ENCODE measurements around the gene MED13L. TPM values are rescaled to one million over a fixed set of nuclear protein-coding genes. Genes with fewer than 3 reads are reported as not detected.

MED13L gene
- total RNA-seq, 1 donor from 2014 or later: 147 TPM

DNA sequence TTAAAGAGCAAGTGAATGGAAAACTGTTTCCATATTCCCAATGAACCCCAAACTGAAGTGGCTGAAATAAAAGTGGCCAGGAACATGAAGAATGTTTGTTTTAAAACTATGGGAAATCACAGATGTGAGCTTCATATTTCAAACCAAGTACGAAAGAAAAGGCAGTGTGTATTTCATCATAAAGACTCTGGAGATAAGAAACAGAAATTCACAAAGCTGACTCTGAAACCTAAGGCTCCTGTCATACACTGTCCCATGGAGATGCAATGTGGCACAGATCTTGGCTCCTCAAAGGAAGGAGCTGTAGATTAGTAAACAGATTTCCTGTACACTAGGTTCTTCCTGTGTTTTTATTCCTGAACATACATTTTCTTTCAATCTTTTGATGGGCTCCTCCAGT lies 304.4 kb downstream of the MED13L start:
- TF ChIP-seq, protein P1, sequence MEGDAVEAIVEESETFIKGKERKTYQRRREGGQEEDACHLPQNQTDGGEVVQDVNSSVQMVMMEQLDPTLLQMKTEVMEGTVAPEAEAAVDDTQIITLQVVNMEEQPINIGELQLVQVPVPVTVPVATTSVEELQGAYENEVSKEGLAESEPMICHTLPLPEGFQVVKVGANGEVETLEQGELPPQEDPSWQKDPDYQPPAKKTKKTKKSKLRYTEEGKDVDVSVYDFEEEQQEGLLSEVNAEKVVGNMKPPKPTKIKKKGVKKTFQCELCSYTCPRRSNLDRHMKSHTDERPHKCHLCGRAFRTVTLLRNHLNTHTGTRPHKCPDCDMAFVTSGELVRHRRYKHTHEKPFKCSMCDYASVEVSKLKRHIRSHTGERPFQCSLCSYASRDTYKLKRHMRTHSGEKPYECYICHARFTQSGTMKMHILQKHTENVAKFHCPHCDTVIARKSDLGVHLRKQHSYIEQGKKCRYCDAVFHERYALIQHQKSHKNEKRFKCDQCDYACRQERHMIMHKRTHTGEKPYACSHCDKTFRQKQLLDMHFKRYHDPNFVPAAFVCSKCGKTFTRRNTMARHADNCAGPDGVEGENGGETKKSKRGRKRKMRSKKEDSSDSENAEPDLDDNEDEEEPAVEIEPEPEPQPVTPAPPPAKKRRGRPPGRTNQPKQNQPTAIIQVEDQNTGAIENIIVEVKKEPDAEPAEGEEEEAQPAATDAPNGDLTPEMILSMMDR (IDR thresholded peaks at IDR 0.05): no peak
- Histone ChIP-seq H3K27ac (no peak overlapping the region), H3K4me1 (no peaks in the 10 kb centered on the region), H3K36me3 (peaks cover 80% of the 10 kb centered on the region), H3K9me3 (no peaks in the 10 kb centered on the region), H3K4me3 (no peak overlapping the region), H3K27me3 (no peaks in the 10 kb centered on the region)
- DNase-seq (no peak), ATAC-seq (no peak)
- intact Hi-C loops (cut with DNase I): no loop called here

- Histone ChIP-seq H3K27me3 (no peaks in the 10 kb centered on the region), H3K4me3 (no peak overlapping the region), H3K36me3 (peaks cover 79% of the 10 kb centered on the region), H3K4me1 (no peaks in the 10 kb centered on the region), H3K27ac (no peak overlapping the region), H3K9me3 (no peaks in the 10 kb centered on the region)
- ATAC-seq: no peak
- TF ChIP-seq, protein P1 (IDR thresholded peaks at IDR 0.05): no peak
- intact Hi-C loops (cut with DNase I): no loop called here
- DNase-seq: no peak
These were observed 305.3 kb downstream of the MED13L start for GRCh38 chr12:115972241-115972640.

GRCh38 chr12:115968211-115968610 lies 309.3 kb downstream of the MED13L start:
- no peaks in the 10 kb centered on the region for H3K9me3 ChIP-seq
- ATAC-seq (no peak), DNase-seq (no peak)
- H3K27me3 ChIP-seq: no peaks in the 10 kb centered on the region
- no peak overlapping the region for H3K4me3 ChIP-seq
- intact Hi-C loops (cut with DNase I): no loop called here
- no peaks in the 10 kb centered on the region for H3K4me1 ChIP-seq
- TF ChIP-seq, protein P1 (IDR thresholded peaks at IDR 0.05): no peak
- H3K27ac ChIP-seq: no peak overlapping the region
- H3K36me3 ChIP-seq: peaks cover 99% of the 10 kb centered on the region

- Histone ChIP-seq H3K4me1 (no peaks in the 10 kb centered on the region), H3K4me3 (no peak overlapping the region), H3K27ac (no peak overlapping the region), H3K9me3 (no peaks in the 10 kb centered on the region), H3K27me3 (no peaks in the 10 kb centered on the region), H3K36me3 (peaks cover 99% of the 10 kb centered on the region)
- DNase-seq (no peak), ATAC-seq (no peak)
- TF ChIP-seq, protein P1 (IDR thresholded peaks at IDR 0.05): no peak
- intact Hi-C loops (cut with DNase I): no loop called here
These were observed 311.1 kb downstream of the MED13L start for GRCh38 chr12:115966376-115966775.

- ATAC-seq: no peak
- Histone ChIP-seq H3K27me3 (no peaks in the 10 kb centered on the region), H3K4me3 (no peak overlapping the region), H3K4me1 (no peaks in the 10 kb centered on the region), H3K27ac (no peak overlapping the region), H3K36me3 (peaks cover 99% of the 10 kb centered on the region), H3K9me3 (no peaks in the 10 kb centered on the region)
- no peak for DNase-seq
- intact Hi-C loops (cut with DNase I): no loop called here
- TF ChIP-seq, protein P1 (IDR thresholded peaks at IDR 0.05): no peak
These were observed 312.9 kb downstream of the MED13L start for GRCh38 chr12:115964626-115965025.

GRCh38 chr12:115964214-115964613 lies 313.3 kb downstream of the MED13L start:
- Histone ChIP-seq H3K4me3 (no peak overlapping the region), H3K36me3 (peaks cover 99% of the 10 kb centered on the region), H3K9me3 (no peaks in the 10 kb centered on the region), H3K4me1 (no peaks in the 10 kb centered on the region), H3K27ac (no peak overlapping the region), H3K27me3 (no peaks in the 10 kb centered on the region)
- intact Hi-C loops (cut with DNase I): no loop called here
- DNase-seq: no peak
- no peak for ATAC-seq
- TF ChIP-seq, protein P1 (IDR thresholded peaks at IDR 0.05): no peak
